ENCODE data around the gene RAB41.

The RAB41 gene

GRCh38 chrX:70292788-70293187 is 10.8 kb downstream of the RAB41 start:
- FAIRE-seq = no peak

- FAIRE-seq = peak; percentile 58
Observed at GRCh38 chrX:70293621-70294020, 11.6 kb downstream of the RAB41 start.

- FAIRE-seq = no peak
Observed at GRCh38 chrX:70301716-70302115, 19.7 kb downstream of the RAB41 start.

GRCh38 chrX:70313503-70313902 is 31.5 kb downstream of the RAB41 start:
- no peak for FAIRE-seq

- FAIRE-seq = no peak
Observed at GRCh38 chrX:70322784-70323183, 40.8 kb downstream of the RAB41 start.

GRCh38 chrX:70323628-70324027 is 41.7 kb downstream of the RAB41 start:
- peak; percentile 44 for FAIRE-seq

- no peak for FAIRE-seq
Observed at GRCh38 chrX:70324326-70324725, 42.4 kb downstream of the RAB41 start.

- no peak for FAIRE-seq
Observed at GRCh38 chrX:70331161-70331560, 49.2 kb downstream of the RAB41 start.

GRCh38 chrX:70332600-70332999 is 50.6 kb downstream of the RAB41 start:
- no peak for FAIRE-seq

All from A204.1 (cell line).